SK-N-SH (cell line): ENCODE results near the gene LRMDA.

Source experiments
- CTCF ChIP-seq: fragments of 200-600 bp; sonication (generic); IDR thresholded peaks from 2 replicates; pipeline ENCODE4 v1.6.1; 2017; ENCODE audit warnings: antibody characterized with exemption, mild to moderate bottlenecking, moderate library complexity
- EZH2phosphoT487 ChIP-seq: fragments of 200-600 bp; sonication (generic); IDR thresholded peaks from 2 replicates; pipeline ENCODE4 v1.6.1; 2017; ENCODE audit warnings: low read depth, mixed run types, mild to moderate bottlenecking, antibody characterized with exemption, moderate library complexity, borderline replicate concordance
- FOXJ3 ChIP-seq: sonication (generic); formaldehyde crosslinking; IDR thresholded peaks from 2 replicates; pipeline ENCODE4 v1.5.1; 2020; ENCODE audit warnings: mild to moderate bottlenecking, missing genetic modification reagents
- GABPA ChIP-seq: IDR thresholded peaks from 2 replicates; pipeline ENCODE4 v1.4.0; 2012; ENCODE audit warnings: low read depth, mild to moderate bottlenecking
- MAX ChIP-seq: IDR thresholded peaks from 2 replicates; pipeline ENCODE4 v1.4.0; 2012; ENCODE audit warnings: low read depth
- PBX3 ChIP-seq: IDR thresholded peaks from 2 replicates; pipeline ENCODE4; 2012
- POLR2AphosphoS5 ChIP-seq: IDR thresholded peaks from 2 replicates; pipeline ENCODE4 v1.6.1; 2012; ENCODE audit warnings: low read depth, low read length
- RFX5 ChIP-seq: IDR thresholded peaks from 2 replicates; pipeline ENCODE4 v1.6.1; 2012; ENCODE audit warnings: mild to moderate bottlenecking, improper control_type of control experiment, low read length
- SIN3A ChIP-seq: IDR thresholded peaks from 2 replicates; pipeline ENCODE4 v1.6.1; 2012; ENCODE audit warnings: low read depth, mild to moderate bottlenecking, low read length, moderate library complexity, borderline replicate concordance
- TAF1 ChIP-seq: IDR thresholded peaks from 2 replicates; pipeline ENCODE4 v1.6.1; 2012; ENCODE audit warnings: low read depth, mild to moderate bottlenecking, low read length, moderate library complexity, borderline replicate concordance
- TCF12 ChIP-seq: IDR thresholded peaks from 2 replicates; pipeline ENCODE4 v1.4.0; 2012
- YY1 ChIP-seq: IDR thresholded peaks from 2 replicates; pipeline ENCODE4 v1.4.0; 2012; ENCODE audit warnings: low read depth, mild to moderate bottlenecking

GRCh38 chr10:75639736-75640135 is 208.3 kb downstream of the LRMDA start:
- no peak for TF ChIP-seq EZH2phosphoT487
- no peak for TF ChIP-seq CTCF
- no peak for TF ChIP-seq TAF1
- TF ChIP-seq RFX5 = no peak
- no peak for TF ChIP-seq FOXJ3 (CRISPR knock-in tag)
- TF ChIP-seq POLR2AphosphoS5 = no peak
- TF ChIP-seq PBX3 = peak; percentile 82
- no peak for TF ChIP-seq YY1
- TF ChIP-seq TCF12 = peak; percentile 71
- TF ChIP-seq MAX = no peak
- no peak for TF ChIP-seq SIN3A
- no peak for TF ChIP-seq GABPA
